ENCODE data around the gene UQCRC2.

The UQCRC2 gene

DNA sequence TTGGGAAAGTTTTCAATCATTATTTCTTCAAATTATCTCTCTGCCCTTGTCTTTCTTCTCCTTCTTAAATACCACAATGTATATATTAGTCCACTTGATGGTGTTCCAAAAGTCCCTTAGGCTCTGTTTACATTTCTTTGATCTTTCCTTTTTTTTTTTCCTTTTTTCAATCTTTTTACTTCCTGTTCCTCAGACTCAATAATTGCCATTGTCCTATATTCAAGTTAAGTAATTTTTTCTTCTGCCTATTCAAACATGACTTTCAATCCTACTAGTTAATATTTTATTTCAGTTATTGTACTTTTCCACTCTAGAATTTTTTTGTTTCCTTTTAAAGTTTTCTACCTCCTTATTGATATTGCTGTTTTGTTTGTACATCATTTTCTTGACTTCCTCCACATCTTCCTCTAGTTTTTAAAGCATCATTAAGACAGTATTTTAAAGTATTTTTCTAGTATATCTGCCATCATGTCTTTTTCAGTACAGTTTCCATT lies 15.8 kb upstream of the UQCRC2 start:
- Histone ChIP-seq H3K27me3 (ENCODE audit: insufficient read depth, low read length, poor library complexity, severe bottlenecking) (no peaks in the 10 kb centered on the region), H3K9ac (ENCODE audit: low read depth, low read length, poor library complexity, severe bottlenecking) (no peak overlapping the region), H3K9me2 (replicated peaks; ENCODE audit: low read depth, low read length) (no peaks in the 10 kb centered on the region), H3K9me3 (ENCODE audit: insufficient read depth, low read depth, low read length) (no peaks in the 10 kb centered on the region), H2AFZ (ENCODE audit: low read length) (0 out of 2 replicates have a peak overlapping the region, but pooled peaks have one; percentile 52), H3K4me1 (ENCODE audit: insufficient read depth, low read length, poor library complexity, severe bottlenecking) (no peaks in the 10 kb centered on the region), H3K4me3 (ENCODE audit: low read length, poor library complexity, severe bottlenecking) (no peak overlapping the region), H3K4me2 (ENCODE audit: low read depth, low read length, poor library complexity, severe bottlenecking) (no peak overlapping the region), H4K20me1 (ENCODE audit: insufficient read depth, low read length, poor library complexity, severe bottlenecking) (no peaks in the 10 kb centered on the region), H3K79me2 (ENCODE audit: insufficient read depth, low read length) (no peaks in the 10 kb centered on the region), H3F3A (ENCODE audit: low read depth) (no peaks in the 10 kb centered on the region), H3K36me3 (ENCODE audit: insufficient read depth, low read length) (no peaks in the 10 kb centered on the region)
- TF ChIP-seq EZH2phosphoT487 (IDR thresholded peaks at IDR 0.05; ENCODE audit: borderline replicate concordance) (no peak), CTCF (conservative IDR thresholded peaks at IDR 0.05; ENCODE audit: low read length) (no peak)

DNA sequence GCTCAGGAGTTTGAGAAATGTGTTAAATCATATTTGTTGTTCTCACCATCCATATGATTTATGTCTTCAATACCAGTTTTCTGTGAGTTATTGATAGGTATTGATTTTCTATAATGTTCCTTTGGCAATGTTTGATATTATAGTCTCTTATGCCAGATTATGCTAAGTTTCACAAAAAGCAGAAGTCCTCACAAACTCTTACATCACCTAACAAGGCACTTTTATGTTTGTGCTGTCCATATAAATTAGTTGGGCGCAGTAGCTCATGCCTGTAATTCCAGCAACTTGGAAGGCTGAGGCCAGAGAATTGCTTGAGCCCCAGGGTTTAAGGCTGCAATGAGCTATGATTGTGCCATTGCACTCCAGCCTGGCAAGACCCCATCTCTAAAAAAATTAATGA lies 12.6 kb upstream of the UQCRC2 start:
- H3K9ac ChIP-seq (ENCODE audit: low read depth, low read length, poor library complexity, severe bottlenecking): no peak overlapping the region
- H3F3A ChIP-seq (ENCODE audit: low read depth): no peaks in the 10 kb centered on the region
- H3K4me2 ChIP-seq (ENCODE audit: low read depth, low read length, poor library complexity, severe bottlenecking): no peak overlapping the region
- no peak overlapping the region for H3K4me3 ChIP-seq (ENCODE audit: low read length, poor library complexity, severe bottlenecking)
- no peaks in the 10 kb centered on the region for H3K9me2 ChIP-seq (replicated peaks; ENCODE audit: low read depth, low read length)
- no peaks in the 10 kb centered on the region for H3K9me3 ChIP-seq (ENCODE audit: insufficient read depth, low read depth, low read length)
- H3K27me3 ChIP-seq (ENCODE audit: insufficient read depth, low read length, poor library complexity, severe bottlenecking): no peaks in the 10 kb centered on the region
- no peaks in the 10 kb centered on the region for H4K20me1 ChIP-seq (ENCODE audit: insufficient read depth, low read length, poor library complexity, severe bottlenecking)
- H3K36me3 ChIP-seq (ENCODE audit: insufficient read depth, low read length): no peaks in the 10 kb centered on the region
- no peaks in the 10 kb centered on the region for H3K4me1 ChIP-seq (ENCODE audit: insufficient read depth, low read length, poor library complexity, severe bottlenecking)
- no peak overlapping the region for H2AFZ ChIP-seq (ENCODE audit: low read length)
- TF ChIP-seq EZH2phosphoT487 (IDR thresholded peaks at IDR 0.05; ENCODE audit: borderline replicate concordance) (no peak), CTCF (conservative IDR thresholded peaks at IDR 0.05; ENCODE audit: low read length) (no peak)
- H3K79me2 ChIP-seq (ENCODE audit: insufficient read depth, low read length): no peaks in the 10 kb centered on the region

DNA sequence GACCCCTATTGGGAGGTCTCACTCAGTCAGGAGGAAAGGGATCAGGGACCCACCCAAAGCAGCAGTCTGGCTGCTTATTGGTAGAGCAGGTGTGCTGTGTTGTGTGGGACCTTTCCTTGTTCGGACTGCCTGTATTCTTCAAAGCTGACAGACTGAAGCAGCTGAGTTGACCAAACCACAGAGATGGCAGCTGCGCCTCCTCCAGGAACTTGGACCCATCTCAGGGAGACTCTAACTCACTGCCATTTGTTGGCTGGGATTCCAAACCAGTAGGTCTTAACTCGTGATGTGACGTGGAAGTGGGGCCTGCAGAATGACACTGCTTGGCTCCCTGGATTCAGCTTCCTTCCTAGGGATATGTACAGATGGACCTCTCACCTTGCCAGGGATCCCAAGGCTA lies 9.6 kb upstream of the UQCRC2 start:
- Histone ChIP-seq H4K20me1 (ENCODE audit: insufficient read depth, low read length, poor library complexity, severe bottlenecking) (no peaks in the 10 kb centered on the region), H3K4me3 (ENCODE audit: low read length, poor library complexity, severe bottlenecking) (no peak overlapping the region), H2AFZ (ENCODE audit: low read length) (no peak overlapping the region), H3K27me3 (ENCODE audit: insufficient read depth, low read length, poor library complexity, severe bottlenecking) (no peaks in the 10 kb centered on the region), H3K79me2 (ENCODE audit: insufficient read depth, low read length) (no peaks in the 10 kb centered on the region), H3K9ac (ENCODE audit: low read depth, low read length, poor library complexity, severe bottlenecking) (no peak overlapping the region), H3K4me1 (ENCODE audit: insufficient read depth, low read length, poor library complexity, severe bottlenecking) (no peaks in the 10 kb centered on the region), H3F3A (ENCODE audit: low read depth) (no peaks in the 10 kb centered on the region), H3K9me2 (replicated peaks; ENCODE audit: low read depth, low read length) (no peaks in the 10 kb centered on the region), H3K36me3 (ENCODE audit: insufficient read depth, low read length) (no peaks in the 10 kb centered on the region), H3K4me2 (ENCODE audit: low read depth, low read length, poor library complexity, severe bottlenecking) (no peak overlapping the region), H3K9me3 (ENCODE audit: insufficient read depth, low read depth, low read length) (no peaks in the 10 kb centered on the region)
- TF ChIP-seq CTCF (conservative IDR thresholded peaks at IDR 0.05; ENCODE audit: low read length) (no peak), EZH2phosphoT487 (IDR thresholded peaks at IDR 0.05; ENCODE audit: borderline replicate concordance) (no peak)

Data from Loucy (cell line).